Panc1 (cell line): ENCODE data around the gene ZCCHC3. TPM values are rescaled to one million over a fixed set of nuclear protein-coding genes. Genes with fewer than 3 reads are reported as not detected.

Source experiments
- ATAC-seq: fragments of 200-7000 bp; cut with Tn5 transposase; 2 replicates; pipeline ENCODE4 v1.9.1; 2020; ENCODE audit warnings: mild to moderate bottlenecking, moderate library complexity
- BruUV-seq: library from RNA; stranded (reverse); fragments of 400-500 nt; replicated peaks from 2 replicates; lab custom pipeline; 2021; lab: Mats Ljungman, UMichigan
- CTCF ChIA-PET: fragments of 300-600 bp; sonication (Branson Sonifier 250); formaldehyde crosslinking; loops from one replicate; lab custom pipeline; 2022; ENCODE audit warnings: antibody characterized with exemption; lab: Charles Lee
- POLR2A ChIA-PET: fragments of 300-600 bp; sonication (Branson Sonifier 250); formaldehyde crosslinking; loops from one replicate; lab custom pipeline; 2022; ENCODE audit warnings: antibody characterized with exemption; lab: Charles Lee
- DNase-seq: peaks from one replicate; pipeline ENCODE4 v3.0.0-alpha.2; 2010; ENCODE audit warnings: low read depth, low spot score
- H3K27ac ChIP-seq: 2 replicates; pipeline ENCODE4 v1.5.1; 2011; ENCODE audit warnings: mild to moderate bottlenecking, low read length, inconsistent platforms
- H3K27me3 ChIP-seq: fragments of 200-500 bp; sonication (Bioruptor generic); 2 replicates; pipeline ENCODE4 v1.6.0; 2014; ENCODE audit warnings: low read length, inconsistent platforms; ENCODE audit not compliant: control insufficient read depth, insufficient read depth
- H3K36me3 ChIP-seq: fragments of 200-500 bp; sonication (Bioruptor generic); 2 replicates; pipeline ENCODE4 v1.5.1; 2014; ENCODE audit warnings: inconsistent platforms, mild to moderate bottlenecking, low read length, moderate library complexity; ENCODE audit not compliant: control insufficient read depth, insufficient read depth
- H3K4me1 ChIP-seq: 2 replicates; pipeline ENCODE4 v1.5.1; 2011; ENCODE audit warnings: inconsistent platforms, mild to moderate bottlenecking, low read length, moderate library complexity; ENCODE audit not compliant: control insufficient read depth, insufficient read depth
- H3K4me3 ChIP-seq, 2 experiments: 2 replicates each; pipeline ENCODE4 v1.5.1; 2011 to 2012; ENCODE audit warnings: low read depth in 2 of 2, low read length in 2 of 2, mild to moderate bottlenecking in 2 of 2, inconsistent platforms in 1 of 2, moderate library complexity in 1 of 2
- H3K9me3 ChIP-seq: fragments of 200-500 bp; sonication (Bioruptor generic); 2 replicates; pipeline ENCODE4 v1.5.1; 2014; ENCODE audit warnings: low read depth, mild to moderate bottlenecking, inconsistent platforms, low read length, moderate library complexity; ENCODE audit not compliant: control insufficient read depth, insufficient read depth
- CTCF ChIP-seq: fragments of 450-650 bp; IDR thresholded peaks from 2 replicates; pipeline ENCODE4 v1.5.1; 2017; ENCODE audit warnings: mild to moderate bottlenecking
- POLR2AphosphoS5 ChIP-seq: IDR thresholded peaks from 2 replicates; pipeline ENCODE4 v1.6.1; 2012; ENCODE audit warnings: mild to moderate bottlenecking, low read depth, low read length, moderate library complexity
- REST ChIP-seq, 2 experiments: IDR thresholded peaks; 2 replicates each; pipeline ENCODE4 v1.6.1; 2011 to 2012; ENCODE audit warnings: low read depth in 2 of 2, control low read depth in 1 of 2, low read length in 1 of 2, mild to moderate bottlenecking in 1 of 2, moderate library complexity in 1 of 2; ENCODE audit not compliant: insufficient read depth in 1 of 2
- SIN3A ChIP-seq: IDR thresholded peaks from 2 replicates; pipeline ENCODE4 v1.6.1; 2012; ENCODE audit warnings: low read depth, mild to moderate bottlenecking, low read length, moderate library complexity, borderline replicate concordance; ENCODE audit not compliant: insufficient read depth
- TCF7L2 ChIP-seq: IDR thresholded peaks from 2 replicates; pipeline ENCODE4 v1.6.1; 2011; ENCODE audit warnings: mild to moderate bottlenecking, low read depth, low read length, inconsistent platforms
- in situ Hi-C: cut with HindIII; loops from 2 replicates; pipeline ENCODE4 v1.10.0; 2016; ENCODE audit warnings: low sequenced_read_pairs, low pct_unique_long_range_greater_than_20kb
- intact Hi-C: fragments of 100-400 bp; cut with micrococcal nuclease; formaldehyde crosslinking; loops from one replicate; pipeline ENCODE4 v1.10.0; 2022; ENCODE audit not compliant: unreplicated experiment
- total RNA-seq: library from RNA; stranded (reverse); gene quantifications from one replicate; pipeline ENCODE4 v1.2.1, GENCODE V29; 2021; ENCODE audit not compliant: unreplicated experiment

The ZCCHC3 gene
- total RNA-seq, 1 experiment from 2014 or later: 18.9 TPM

DNA sequence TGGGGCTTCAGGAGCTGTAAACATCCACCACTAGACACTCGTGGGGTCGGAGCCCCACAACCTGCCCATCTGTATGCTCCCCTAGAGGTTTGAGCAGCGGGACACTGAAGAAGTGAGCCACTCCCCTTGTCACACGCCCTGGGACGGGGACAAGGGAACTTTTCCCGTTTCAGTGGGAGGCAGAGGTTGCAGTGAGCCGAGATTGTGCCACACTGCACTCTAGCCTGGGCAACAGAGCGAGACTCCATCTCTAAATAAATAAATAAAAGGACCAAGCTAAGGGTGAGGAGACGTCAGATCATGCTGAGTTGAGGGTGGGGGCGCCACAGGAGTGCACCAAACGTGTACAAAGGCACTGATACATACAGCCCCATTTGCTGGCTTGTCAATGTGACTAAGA is 8.4 kb downstream of the ZCCHC3 start:
- CTCF ChIA-PET: no interaction called here
- intact Hi-C loops (no loop called here), in situ Hi-C loops (no loop called here)
- POLR2A ChIA-PET: no interaction called here
- H3K27ac ChIP-seq: no peak overlapping the region
- H3K27me3 ChIP-seq: no peaks in the 10 kb centered on the region
- peaks cover 18% of the 10 kb centered on the region for H3K4me1 ChIP-seq
- no peaks in the 10 kb centered on the region for H3K36me3 ChIP-seq
- ATAC-seq (no peak), DNase-seq (no peak)
- BruUV-seq: no TSS peak
- TF ChIP-seq POLR2AphosphoS5 (no peak), TCF7L2 (no peak), SIN3A (no peak), CTCF (no peak), REST (IDR thresholded peaks at IDR 0.05; ENCODE audit: insufficient read depth in 1 of 2, low read depth in 2 of 2, low read length in 1 of 2) (no peak)
- no peaks in the 10 kb centered on the region for H3K9me3 ChIP-seq
- H3K4me3 ChIP-seq: no peak overlapping the region

- TF ChIP-seq REST (IDR thresholded peaks at IDR 0.05; ENCODE audit: insufficient read depth in 1 of 2, low read depth in 2 of 2, low read length in 1 of 2) (no peak), POLR2AphosphoS5 (no peak), SIN3A (no peak), CTCF (no peak), TCF7L2 (no peak)
- ChIA-PET POLR2A (no interaction called here), CTCF (no interaction called here)
- in situ Hi-C loops (no loop called here), intact Hi-C loops (no loop called here)
- no peak for DNase-seq
- Histone ChIP-seq H3K4me1 (peaks cover 12% of the 10 kb centered on the region), H3K27me3 (no peaks in the 10 kb centered on the region), H3K4me3 (no peak overlapping the region), H3K36me3 (no peaks in the 10 kb centered on the region), H3K9me3 (no peaks in the 10 kb centered on the region), H3K27ac (peak overlapping the region; percentile 14; the same call in 1 of the 2 replicates)
- ATAC-seq: no peak
- BruUV-seq: no TSS peak
These were observed 11.2 kb downstream of the ZCCHC3 start for GRCh38 chr20:308427-309038.
